ENCODE measurements around the gene UNC13B.

DNA sequence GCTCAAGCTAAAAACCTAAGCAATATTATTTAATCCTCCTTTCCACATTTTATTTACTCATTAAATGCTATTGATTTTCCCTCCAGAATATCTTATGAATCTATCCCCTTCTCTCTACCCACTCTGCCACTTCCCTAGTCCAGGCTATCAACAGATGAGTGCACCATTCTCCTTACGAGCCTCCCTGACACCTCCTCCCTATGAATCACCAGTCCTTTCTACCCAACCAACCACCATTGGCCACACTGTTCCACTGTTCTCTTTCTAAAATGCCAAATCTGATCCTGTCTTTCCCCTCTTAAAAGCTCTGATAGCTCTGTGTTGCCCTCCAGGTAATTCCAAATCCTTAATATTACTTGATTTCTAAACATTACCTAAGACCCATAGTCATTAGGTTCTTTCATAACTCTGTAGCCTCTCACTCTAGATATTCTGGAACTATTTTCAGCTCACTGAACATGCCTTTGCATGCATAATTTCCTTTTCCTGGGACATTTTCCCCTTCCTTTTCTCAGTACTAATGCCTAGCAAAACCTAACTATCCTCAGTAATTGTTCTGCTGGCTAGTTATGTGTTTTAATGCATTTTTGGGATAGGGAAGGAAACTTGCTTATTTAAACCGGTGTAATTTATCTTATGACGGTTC, 126.3 kb downstream of the UNC13B start:
- TF ChIP-seq, protein P1, sequence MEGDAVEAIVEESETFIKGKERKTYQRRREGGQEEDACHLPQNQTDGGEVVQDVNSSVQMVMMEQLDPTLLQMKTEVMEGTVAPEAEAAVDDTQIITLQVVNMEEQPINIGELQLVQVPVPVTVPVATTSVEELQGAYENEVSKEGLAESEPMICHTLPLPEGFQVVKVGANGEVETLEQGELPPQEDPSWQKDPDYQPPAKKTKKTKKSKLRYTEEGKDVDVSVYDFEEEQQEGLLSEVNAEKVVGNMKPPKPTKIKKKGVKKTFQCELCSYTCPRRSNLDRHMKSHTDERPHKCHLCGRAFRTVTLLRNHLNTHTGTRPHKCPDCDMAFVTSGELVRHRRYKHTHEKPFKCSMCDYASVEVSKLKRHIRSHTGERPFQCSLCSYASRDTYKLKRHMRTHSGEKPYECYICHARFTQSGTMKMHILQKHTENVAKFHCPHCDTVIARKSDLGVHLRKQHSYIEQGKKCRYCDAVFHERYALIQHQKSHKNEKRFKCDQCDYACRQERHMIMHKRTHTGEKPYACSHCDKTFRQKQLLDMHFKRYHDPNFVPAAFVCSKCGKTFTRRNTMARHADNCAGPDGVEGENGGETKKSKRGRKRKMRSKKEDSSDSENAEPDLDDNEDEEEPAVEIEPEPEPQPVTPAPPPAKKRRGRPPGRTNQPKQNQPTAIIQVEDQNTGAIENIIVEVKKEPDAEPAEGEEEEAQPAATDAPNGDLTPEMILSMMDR (tag by site-specific recombination; IDR thresholded peaks at IDR 0.05): no peak
- TF ChIP-seq ZBTB7A (tag by site-specific recombination; IDR thresholded peaks at IDR 0.05; ENCODE audit: low read depth): no peak
- TF ChIP-seq, protein P2, sequence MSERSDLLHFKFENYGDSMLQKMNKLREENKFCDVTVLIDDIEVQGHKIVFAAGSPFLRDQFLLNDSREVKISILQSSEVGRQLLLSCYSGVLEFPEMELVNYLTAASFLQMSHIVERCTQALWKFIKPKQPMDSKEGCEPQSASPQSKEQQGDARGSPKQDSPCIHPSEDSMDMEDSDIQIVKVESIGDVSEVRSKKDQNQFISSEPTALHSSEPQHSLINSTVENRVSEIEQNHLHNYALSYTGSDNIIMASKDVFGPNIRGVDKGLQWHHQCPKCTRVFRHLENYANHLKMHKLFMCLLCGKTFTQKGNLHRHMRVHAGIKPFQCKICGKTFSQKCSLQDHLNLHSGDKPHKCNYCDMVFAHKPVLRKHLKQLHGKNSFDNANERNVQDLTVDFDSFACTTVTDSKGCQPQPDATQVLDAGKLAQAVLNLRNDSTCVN (tag by site-specific recombination; optimal IDR thresholded peaks at IDR 0.05): no peak
